SHP77 (cell line): ENCODE data around the gene NEMP2.

Experiments
- DNase-seq, 2 experiments: peaks; one replicate each; lab custom pipeline; 2025; lab: John Stamatoyannopoulos, UW

Gene NEMP2

GRCh38 chr2:190457256-190457655, 77.3 kb downstream of the NEMP2 start:
- DNase-seq, result no peak

GRCh38 chr2:190456833-190457232, 77.7 kb downstream of the NEMP2 start:
- no peak for DNase-seq

GRCh38 chr2:190455358-190456095, 79.0 kb downstream of the NEMP2 start:
- DNase-seq, result no peak

- DNase-seq, result no peak
Measured at GRCh38 chr2:190454795-190455194, 79.7 kb downstream of the NEMP2 start.
